NCI-H524 (cell line): Measurements from ENCODE around the gene SET.
"Not testable (repeated sequence)": the region's sequence is repeated elsewhere in the genome, so short reads cannot be mapped to it uniquely, and the experiment has no call there.

Experiments
- DNase-seq, 2 experiments: peaks; one replicate each; lab custom pipeline; 2025; lab: John Stamatoyannopoulos, UW

Gene SET, protein sequence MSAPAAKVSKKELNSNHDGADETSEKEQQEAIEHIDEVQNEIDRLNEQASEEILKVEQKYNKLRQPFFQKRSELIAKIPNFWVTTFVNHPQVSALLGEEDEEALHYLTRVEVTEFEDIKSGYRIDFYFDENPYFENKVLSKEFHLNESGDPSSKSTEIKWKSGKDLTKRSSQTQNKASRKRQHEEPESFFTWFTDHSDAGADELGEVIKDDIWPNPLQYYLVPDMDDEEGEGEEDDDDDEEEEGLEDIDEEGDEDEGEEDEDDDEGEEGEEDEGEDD

GRCh38 chr9:128688501-128689292 lies at the start of gene SET:
Gene SET (plus strand): TSS chr9:128689222. CDS start chr9:128689583, 361 bp downstream.
- peak; percentile 92 to 95 for DNase-seq

- no peak for DNase-seq
Observed at GRCh38 chr9:128640603-128641002, 48.4 kb upstream of the SET start.

GRCh38 chr9:128642675-128643245 lies 46.3 kb upstream of the SET start:
- no peak for DNase-seq

- no peak for DNase-seq
Observed at GRCh38 chr9:128643519-128644300, 45.3 kb upstream of the SET start.

DNA sequence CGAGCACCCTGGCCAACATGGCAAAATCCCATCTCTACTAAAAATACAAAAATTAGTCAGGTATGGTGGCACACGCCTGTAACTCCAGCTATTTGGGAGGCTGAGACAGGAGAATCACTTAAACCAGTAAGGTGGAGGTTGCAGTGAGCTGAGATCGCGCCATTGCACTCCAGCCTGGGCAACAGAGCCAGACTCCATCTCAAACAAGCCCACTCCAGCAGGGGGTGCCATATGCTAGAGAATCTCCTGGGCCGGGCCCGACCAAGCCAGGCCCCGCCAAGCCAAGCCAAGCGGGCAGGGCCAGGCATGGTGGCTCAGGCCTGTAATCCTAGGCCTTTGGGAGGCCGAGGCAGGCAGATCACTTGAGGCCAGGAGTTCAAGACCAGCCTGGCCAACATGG lies 40.8 kb upstream of the SET start:
- peak in 1 of 2 experiments; percentile 47 for DNase-seq

- no peak for DNase-seq
Observed at GRCh38 chr9:128651798-128652197, 37.2 kb upstream of the SET start.

DNA sequence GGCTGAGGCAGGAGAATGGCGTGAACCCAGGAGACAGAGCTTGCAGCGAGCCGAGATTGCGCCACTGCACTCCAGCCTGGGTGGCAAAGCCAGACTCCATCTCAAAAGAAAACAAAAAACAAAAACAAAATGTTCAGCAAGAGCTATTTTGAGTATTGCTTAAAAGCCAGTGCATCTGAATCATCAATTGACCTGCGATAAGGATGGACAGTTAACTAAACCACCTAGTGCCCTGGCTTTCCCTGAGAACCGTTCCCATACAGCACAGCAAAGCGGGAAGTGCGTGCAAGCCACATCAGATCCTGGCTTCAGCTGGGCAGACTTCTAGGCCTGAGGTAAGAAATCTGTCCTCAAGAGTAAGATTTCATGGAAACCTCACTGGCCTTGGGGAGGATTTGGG lies 35.1 kb upstream of the SET start:
- DNase-seq = no peak

GRCh38 chr9:128654481-128654880 lies 34.5 kb upstream of the SET start:
- DNase-seq = no peak

DNA sequence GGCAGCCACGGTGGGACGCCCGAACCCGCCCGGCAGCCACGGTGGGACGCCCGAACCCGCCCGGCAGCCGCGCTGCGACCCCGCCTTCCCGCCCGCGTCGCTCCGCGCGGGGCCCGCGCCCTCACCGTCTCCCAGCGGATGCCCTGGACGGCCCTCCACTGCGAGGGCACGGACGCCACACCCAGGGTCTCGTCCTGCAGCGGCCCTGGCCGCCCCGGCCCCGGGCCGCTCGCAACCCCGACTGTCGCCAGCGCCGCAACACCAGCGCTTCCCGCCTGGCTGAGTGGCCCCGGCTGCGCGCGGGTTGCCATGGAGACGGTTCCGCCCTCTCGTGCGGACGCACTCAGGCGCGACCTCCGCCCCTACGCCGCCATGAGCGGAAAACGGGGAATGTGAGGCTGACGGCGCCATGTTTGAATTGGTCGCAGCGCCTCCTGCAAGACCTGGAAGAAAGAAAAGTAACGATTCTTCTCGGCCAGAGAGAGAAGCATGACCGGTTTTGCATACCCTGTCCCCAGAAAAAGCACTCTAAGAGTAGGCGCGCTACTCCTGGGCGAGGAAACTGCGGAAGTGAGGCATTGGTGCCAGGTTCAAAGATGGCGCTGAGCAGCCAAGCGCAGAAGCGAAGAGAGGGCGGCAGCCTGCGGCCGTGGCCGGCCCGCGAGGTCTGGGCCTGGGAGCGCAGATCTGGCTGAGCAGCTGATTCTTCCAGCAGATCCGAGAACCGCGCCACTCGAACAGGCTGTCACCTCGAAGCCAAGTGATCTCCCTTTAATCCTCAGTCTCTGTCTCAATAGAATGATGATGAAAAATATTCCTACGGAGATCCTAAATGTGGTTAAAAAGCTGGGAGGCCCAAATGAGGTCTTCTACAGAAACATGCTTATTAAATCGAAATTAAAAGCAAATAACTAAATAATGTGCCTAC lies 32.3 kb upstream of the SET start, which contains the start of gene DYNC2I2:
Gene DYNC2I2, minus strand, starts transcription at position 432 of the 928 bp plus-strand sequence. Its CDS starts 121 bp downstream, at position 311.
- peak; percentile 85 to 93 for DNase-seq

DNA sequence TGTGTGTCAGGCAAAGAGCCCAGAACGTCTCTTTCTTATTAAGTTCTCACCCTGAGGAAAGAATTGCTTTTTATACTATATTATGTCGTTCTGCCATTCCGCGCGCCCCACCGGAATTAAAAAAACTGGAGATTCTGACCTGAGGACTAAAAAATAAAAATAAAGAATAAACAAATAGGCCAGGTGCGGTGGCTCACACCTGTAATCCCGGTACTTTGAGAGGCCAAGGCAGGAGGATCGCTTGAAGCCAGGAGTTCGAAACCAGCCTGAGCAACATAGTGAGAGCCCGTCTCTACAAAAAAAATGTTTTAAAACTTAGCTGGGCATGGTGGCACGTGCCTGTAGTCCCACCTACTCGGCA lies 31.7 kb upstream of the SET start:
- no peak for DNase-seq

- DNase-seq = no peak
Observed at GRCh38 chr9:128657796-128658195, 31.2 kb upstream of the SET start.

DNA sequence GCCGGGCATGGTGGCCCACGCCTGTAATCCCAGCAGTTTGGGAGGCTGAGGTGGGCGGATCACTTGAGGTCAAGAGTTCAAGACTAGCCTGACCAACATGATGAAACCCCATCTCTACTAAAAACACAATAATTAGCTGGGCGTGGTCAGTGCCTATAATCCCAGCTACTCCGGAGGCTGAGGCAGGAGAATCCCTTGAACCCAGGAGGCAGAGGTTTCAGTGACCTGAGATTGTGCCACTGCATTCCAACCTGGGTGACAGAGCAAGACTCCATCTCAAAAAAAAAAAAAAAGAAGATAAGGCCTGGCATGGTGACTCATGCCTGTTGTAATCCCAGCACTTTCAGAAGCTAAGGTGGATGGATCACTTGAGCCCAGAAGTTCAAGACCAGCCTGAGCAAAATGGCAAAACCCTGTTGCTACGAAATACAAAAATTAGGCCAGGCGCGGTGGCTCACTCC lies 22.5 kb upstream of the SET start:
- DNase-seq = not testable (repeated sequence)

GRCh38 chr9:128669786-128670185 lies 19.2 kb upstream of the SET start:
- no peak for DNase-seq

DNA sequence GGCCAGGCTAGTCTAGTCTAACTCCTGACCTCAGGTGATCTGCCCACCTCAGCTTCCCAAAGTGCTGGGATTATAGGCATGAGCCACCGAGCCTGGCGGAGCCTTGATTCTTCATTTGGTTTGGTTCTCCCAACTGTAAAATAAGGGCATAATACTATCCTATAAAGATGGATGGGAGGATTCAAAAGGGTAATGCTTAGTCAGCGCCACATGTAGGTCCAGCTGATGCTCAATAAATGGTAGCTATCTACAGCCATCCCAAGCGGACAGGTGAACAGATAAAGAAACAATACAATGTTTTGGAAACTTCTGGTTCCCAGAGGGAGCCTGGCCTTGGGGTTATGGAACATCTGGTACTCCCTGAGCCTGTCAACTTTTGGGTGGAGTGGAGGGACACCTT lies 13.6 kb upstream of the SET start:
- DNase-seq = no peak

- DNase-seq = no peak
Observed at GRCh38 chr9:128677794-128678193, 11.2 kb upstream of the SET start.

DNA sequence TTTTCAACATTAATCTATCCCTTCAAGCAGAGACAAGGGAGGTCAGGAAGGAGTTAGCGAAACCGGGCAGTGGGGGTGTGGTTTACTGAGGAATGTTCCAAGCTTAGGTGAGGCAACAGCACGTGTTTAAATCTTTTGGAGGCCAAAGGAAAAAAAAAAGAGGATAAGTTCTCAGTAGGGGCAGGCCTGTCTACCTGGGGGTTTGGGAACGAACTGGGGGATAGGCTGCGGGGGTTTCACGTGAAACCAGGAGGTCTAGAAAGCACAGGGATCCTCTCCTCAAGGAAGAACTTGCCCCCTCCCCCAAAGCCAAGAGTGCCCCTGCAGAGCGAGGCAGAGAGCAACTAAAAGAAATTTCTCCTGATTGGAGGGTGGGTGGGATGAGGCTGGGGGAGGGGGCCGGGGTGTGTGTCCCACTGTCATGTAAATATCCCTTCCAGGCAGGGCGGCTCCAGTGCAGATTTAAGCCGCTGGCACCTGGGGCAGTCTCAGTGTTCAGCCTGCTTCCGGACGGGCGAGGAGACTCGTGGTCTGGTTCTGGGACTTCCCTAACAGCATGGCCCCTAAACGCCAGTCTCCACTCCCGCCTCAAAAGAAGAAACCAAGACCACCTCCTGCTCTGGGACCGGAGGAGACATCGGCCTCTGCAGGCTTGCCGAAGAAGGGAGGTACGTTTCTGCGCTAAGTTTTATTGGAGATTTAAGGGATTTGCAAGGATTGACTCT lies 5.5 kb upstream of the SET start:
- DNase-seq = peak; percentile 30 to 52

GRCh38 chr9:128684065-128684324 lies 5.0 kb upstream of the SET start:
- DNase-seq = no peak

GRCh38 chr9:128684325-128685199 lies 4.5 kb upstream of the SET start:
- peak; percentile 66 to 74 for DNase-seq

DNA sequence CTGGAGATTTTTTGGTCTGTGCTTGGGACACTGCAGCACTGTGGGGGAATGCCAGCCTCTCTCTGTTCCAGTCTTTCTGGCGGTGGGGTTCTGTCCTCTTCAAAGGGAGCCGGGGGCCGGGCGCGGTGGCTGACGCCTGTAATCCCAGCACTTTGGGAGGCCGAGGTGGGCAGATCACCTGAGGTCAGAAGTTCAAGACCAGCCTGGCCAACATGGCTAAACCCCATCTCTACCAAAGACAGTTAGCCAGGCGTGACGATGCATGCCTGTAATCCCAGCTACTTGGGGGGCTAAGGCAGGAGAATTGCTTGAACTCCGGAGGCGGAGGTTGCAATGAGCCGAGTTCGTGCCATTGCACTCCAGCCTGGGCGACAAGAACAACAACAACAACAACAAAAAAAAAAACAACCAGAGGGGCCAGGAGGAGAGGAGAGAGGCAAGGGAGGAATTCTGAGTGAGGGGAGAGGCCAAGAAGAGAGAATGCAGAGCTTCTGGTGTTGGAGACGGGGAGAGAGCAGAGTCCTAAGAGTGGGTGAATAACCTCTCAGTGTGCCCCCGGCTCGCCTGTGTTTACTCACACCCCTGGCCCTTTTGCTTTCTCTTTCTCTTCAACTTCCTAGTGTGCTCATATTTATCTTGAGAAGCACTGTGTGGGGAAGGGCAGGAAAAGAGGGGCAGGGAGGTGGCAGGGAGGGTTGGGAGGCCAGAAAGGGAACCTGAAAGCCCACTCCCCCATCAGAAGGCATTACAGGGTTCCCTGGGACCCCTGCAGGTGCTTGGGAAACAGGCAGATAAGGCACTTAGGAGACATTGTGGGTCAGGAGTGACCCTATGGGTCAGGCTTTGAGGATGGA lies 3.2 kb upstream of the SET start:
- DNase-seq = no peak
